OCI-LY3 (cell line): ENCODE data around the gene RASA2.

ENCODE experiments used
- EZH2phosphoT487 ChIP-seq: fragments of 200-600 bp; shearing (Covaris generic); IDR thresholded peaks from 2 replicates; pipeline ENCODE4 v1.6.1; 2018; ENCODE audit warnings: antibody characterized with exemption, mixed run types, low read depth
- TF ChIP-seq, protein P1 (sequence below): fragments of 200-600, 300-600 bp; sonication (generic); IDR thresholded peaks from 2 replicates; pipeline ENCODE4 v1.5.1; 2014; ENCODE audit warnings: antibody characterized with exemption, low read length, low read depth

GRCh38 chr3:141469720-141470119 lies 17.1 kb upstream of the RASA2 start:
- TF ChIP-seq, protein P1, sequence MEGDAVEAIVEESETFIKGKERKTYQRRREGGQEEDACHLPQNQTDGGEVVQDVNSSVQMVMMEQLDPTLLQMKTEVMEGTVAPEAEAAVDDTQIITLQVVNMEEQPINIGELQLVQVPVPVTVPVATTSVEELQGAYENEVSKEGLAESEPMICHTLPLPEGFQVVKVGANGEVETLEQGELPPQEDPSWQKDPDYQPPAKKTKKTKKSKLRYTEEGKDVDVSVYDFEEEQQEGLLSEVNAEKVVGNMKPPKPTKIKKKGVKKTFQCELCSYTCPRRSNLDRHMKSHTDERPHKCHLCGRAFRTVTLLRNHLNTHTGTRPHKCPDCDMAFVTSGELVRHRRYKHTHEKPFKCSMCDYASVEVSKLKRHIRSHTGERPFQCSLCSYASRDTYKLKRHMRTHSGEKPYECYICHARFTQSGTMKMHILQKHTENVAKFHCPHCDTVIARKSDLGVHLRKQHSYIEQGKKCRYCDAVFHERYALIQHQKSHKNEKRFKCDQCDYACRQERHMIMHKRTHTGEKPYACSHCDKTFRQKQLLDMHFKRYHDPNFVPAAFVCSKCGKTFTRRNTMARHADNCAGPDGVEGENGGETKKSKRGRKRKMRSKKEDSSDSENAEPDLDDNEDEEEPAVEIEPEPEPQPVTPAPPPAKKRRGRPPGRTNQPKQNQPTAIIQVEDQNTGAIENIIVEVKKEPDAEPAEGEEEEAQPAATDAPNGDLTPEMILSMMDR, result no peak
- no peak for TF ChIP-seq EZH2phosphoT487
